ENCODE data around the gene RGS1.

DNA sequence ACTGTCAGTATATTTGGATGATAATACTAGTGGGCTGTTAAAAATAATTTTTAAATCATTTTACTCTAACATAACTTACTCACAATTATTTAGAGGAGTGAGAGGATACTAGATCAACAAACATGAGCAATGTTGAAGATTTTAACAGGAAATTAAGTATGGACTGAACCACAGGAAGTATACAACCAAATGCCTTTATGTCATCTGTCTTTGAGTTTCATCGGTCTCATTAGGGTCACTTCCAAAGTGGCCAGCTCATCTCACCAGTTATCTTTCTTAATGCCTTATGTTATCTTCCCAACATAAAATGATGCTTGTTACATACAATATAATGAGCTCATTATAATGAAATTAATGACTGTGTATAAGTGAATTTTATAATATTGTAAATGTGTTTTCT lies 1.5 kb upstream of the RGS1 start:
- TF ChIP-seq POLR2AphosphoS5 (IDR thresholded peaks at IDR 0.05), result no peak
- TF ChIP-seq POLR2A (IDR thresholded peaks at IDR 0.05), result no peak
